ENCODE results near the gene ZSWIM7.

The ZSWIM7 gene

GRCh38 chr17:15934866-15935265 lies 64.6 kb downstream of the ZSWIM7 start:
- Mint-ChIP-seq H3K27ac (no peak overlapping the region), H3K4me1 (no peaks in the 10 kb centered on the region), H3K27me3 (peaks cover 11% of the 10 kb centered on the region), H3K4me3 (no peak overlapping the region), H3K9me3 (no peaks in the 10 kb centered on the region)
- ATAC-seq, result no peak
- no peak for DNase-seq

GRCh38 chr17:15931394-15931793 lies 68.1 kb downstream of the ZSWIM7 start:
- H3K9me3 Mint-ChIP-seq, result no peaks in the 10 kb centered on the region
- H3K27me3 Mint-ChIP-seq, result peaks cover 34% of the 10 kb centered on the region
- no peak for DNase-seq
- no peak overlapping the region for H3K27ac Mint-ChIP-seq
- ATAC-seq, result no peak
- H3K4me3 Mint-ChIP-seq, result no peak overlapping the region
- H3K4me1 Mint-ChIP-seq, result no peaks in the 10 kb centered on the region

- ATAC-seq (no peak), DNase-seq (no peak)
- Mint-ChIP-seq H3K4me1 (no peaks in the 10 kb centered on the region), H3K27ac (no peak overlapping the region), H3K4me3 (no peak overlapping the region), H3K9me3 (no peaks in the 10 kb centered on the region), H3K27me3 (peaks cover 32% of the 10 kb centered on the region)
Observed at GRCh38 chr17:15930426-15930825, 69.1 kb downstream of the ZSWIM7 start.

GRCh38 chr17:15929941-15930340 lies 69.6 kb downstream of the ZSWIM7 start:
- Mint-ChIP-seq H3K9me3 (no peaks in the 10 kb centered on the region), H3K27ac (no peak overlapping the region), H3K27me3 (peaks cover 28% of the 10 kb centered on the region), H3K4me3 (no peak overlapping the region), H3K4me1 (no peaks in the 10 kb centered on the region)
- no peak for DNase-seq
- no peak for ATAC-seq

GRCh38 chr17:15928286-15928785 lies 71.2 kb downstream of the ZSWIM7 start:
- Mint-ChIP-seq H3K27ac (peak overlapping the region in 1 of 2 donors; percentile 31), H3K4me1 (no peaks in the 10 kb centered on the region), H3K4me3 (no peak overlapping the region), H3K27me3 (peaks cover 25% of the 10 kb centered on the region), H3K9me3 (no peaks in the 10 kb centered on the region)
- DNase-seq (no peak), ATAC-seq (no peak)

Data from stimulated activated naive CD8-positive, alpha-beta T cell treated with anti-CD3 and anti-CD28 coated beads, Interleukin-15, amount 100 ng/mL, for 72 hours (primary cell).